Measurements from ENCODE around the gene GATB. TPM values are rescaled to one million over a fixed set of nuclear protein-coding genes. Genes with fewer than 3 reads are reported as not detected.
"Not testable (repeated sequence)": the region's sequence is repeated elsewhere in the genome, so short reads cannot be mapped to it uniquely, and the experiment has no call there.

Gene GATB
- total RNA-seq, 2 experiments from 2014 or later: 13.1 to 14.0 TPM

- H3K36me3 Mint-ChIP-seq (ENCODE audit: low read depth): peaks cover 8% of the 10 kb centered on the region
- peaks cover 4% of the 10 kb centered on the region for H3K4me1 Mint-ChIP-seq
- ChIA-PET POLR2A (interaction anchor here (1.4 kb wide), 1 partner anchor 18 kb away, joined by 3 read pairs; the partner anchor contains the start of gene GATB), CTCF (no interaction called here)
- no peaks in the 10 kb centered on the region for H3K27me3 Mint-ChIP-seq
- no peak overlapping the region for H3K27ac Mint-ChIP-seq
- no peak overlapping the region for H3K4me3 Mint-ChIP-seq
- no peaks in the 10 kb centered on the region for H3K9me3 Mint-ChIP-seq
- DNase-seq: no peak
Measured at GRCh38 chr4:151743128-151743854, 17.5 kb downstream of the GATB start.

- Mint-ChIP-seq H3K27ac (no peak overlapping the region), H3K27me3 (no peaks in the 10 kb centered on the region), H3K4me3 (no peak overlapping the region), H3K4me1 (no peaks in the 10 kb centered on the region), H3K9me3 (peaks cover 24% of the 10 kb centered on the region), H3K36me3 (ENCODE audit: low read depth) (peaks cover 32% of the 10 kb centered on the region)
- POLR2A ChIA-PET: interaction anchor here (1.2 kb wide), 1 partner anchor 50 kb away, joined by 3 read pairs; no protein-coding TSS in a partner anchor
- no peak for DNase-seq
- CTCF ChIA-PET: no interaction called here
Measured at GRCh38 chr4:151738720-151739517, 21.9 kb downstream of the GATB start.

GRCh38 chr4:151736852-151737251, 24.0 kb downstream of the GATB start:
- POLR2A ChIA-PET, CTCF ChIA-PET: not testable (repeated sequence)
- H3K9me3 Mint-ChIP-seq: peaks cover 24% of the 10 kb centered on the region

GRCh38 chr4:151736361-151736760, 24.4 kb downstream of the GATB start:
- no peaks in the 10 kb centered on the region for H3K27me3 Mint-ChIP-seq
- ChIA-PET POLR2A (no interaction called here), CTCF (no interaction called here)
- no peaks in the 10 kb centered on the region for H3K4me1 Mint-ChIP-seq
- DNase-seq: no peak
- H3K4me3 Mint-ChIP-seq: no peak overlapping the region
- H3K27ac Mint-ChIP-seq: no peak overlapping the region
- H3K9me3 Mint-ChIP-seq: peaks cover 24% of the 10 kb centered on the region
- peaks cover 37% of the 10 kb centered on the region for H3K36me3 Mint-ChIP-seq (ENCODE audit: low read depth)

More at GRCh38 chr4:151736852-151737251, 24.0 kb downstream of the GATB start:
- not testable (repeated sequence) for H3K4me1 Mint-ChIP-seq, H3K27me3 Mint-ChIP-seq, H3K4me3 Mint-ChIP-seq, H3K27ac Mint-ChIP-seq, DNase-seq
- H3K36me3 Mint-ChIP-seq (ENCODE audit: low read depth): peaks cover 37% of the 10 kb centered on the region

- H3K27ac Mint-ChIP-seq, H3K4me3 Mint-ChIP-seq, H3K4me1 Mint-ChIP-seq, H3K27me3 Mint-ChIP-seq, CTCF ChIA-PET, POLR2A ChIA-PET, DNase-seq: not testable (repeated sequence)
- peaks cover 14% of the 10 kb centered on the region for H3K36me3 Mint-ChIP-seq (ENCODE audit: low read depth)
- H3K9me3 Mint-ChIP-seq: peaks cover 13% of the 10 kb centered on the region
Measured at GRCh38 chr4:151731670-151732069, 29.1 kb downstream of the GATB start.

- H3K36me3 Mint-ChIP-seq (ENCODE audit: low read depth): peaks cover 8% of the 10 kb centered on the region
- H3K9me3 Mint-ChIP-seq: no peaks in the 10 kb centered on the region
- H3K4me3 Mint-ChIP-seq: no peak overlapping the region
- no peak overlapping the region for H3K27ac Mint-ChIP-seq
- DNase-seq: no peak
- no peaks in the 10 kb centered on the region for H3K27me3 Mint-ChIP-seq
- peaks cover 2% of the 10 kb centered on the region for H3K4me1 Mint-ChIP-seq
- POLR2A ChIA-PET: no interaction called here
- CTCF ChIA-PET: interaction anchor here (0.7 kb wide), 1 partner anchor 1418 kb away, joined by 3 read pairs; no protein-coding TSS in a partner anchor
Measured at GRCh38 chr4:151729731-151730559, 30.9 kb downstream of the GATB start.

- no peaks in the 10 kb centered on the region for H3K9me3 Mint-ChIP-seq
- POLR2A ChIA-PET: no interaction called here
- no peak overlapping the region for H3K27ac Mint-ChIP-seq
- H3K4me1 Mint-ChIP-seq: peaks cover 4% of the 10 kb centered on the region
- peaks cover 5% of the 10 kb centered on the region for H3K36me3 Mint-ChIP-seq (ENCODE audit: low read depth)
- no peak overlapping the region for H3K4me3 Mint-ChIP-seq
- DNase-seq: no peak
- no peaks in the 10 kb centered on the region for H3K27me3 Mint-ChIP-seq
- CTCF ChIA-PET: no interaction called here
Measured at GRCh38 chr4:151728679-151729078, 32.1 kb downstream of the GATB start.

- ChIA-PET POLR2A (no interaction called here), CTCF (no interaction called here)
- Mint-ChIP-seq H3K4me3 (no peak overlapping the region), H3K27ac (no peak overlapping the region), H3K27me3 (no peaks in the 10 kb centered on the region), H3K36me3 (ENCODE audit: low read depth) (peaks cover 3% of the 10 kb centered on the region), H3K9me3 (no peaks in the 10 kb centered on the region), H3K4me1 (peaks cover 4% of the 10 kb centered on the region)
- no peak for DNase-seq
Measured at GRCh38 chr4:151728006-151728405, 32.8 kb downstream of the GATB start.

- ChIA-PET CTCF (no interaction called here), POLR2A (no interaction called here)
- H3K27ac Mint-ChIP-seq: no peak overlapping the region
Measured at GRCh38 chr4:151727365-151727764, 33.4 kb downstream of the GATB start.

GRCh38 chr4:151725087-151725486, 35.7 kb downstream of the GATB start:
- DNase-seq: no peak
- Mint-ChIP-seq H3K27ac (no peak overlapping the region), H3K36me3 (ENCODE audit: low read depth) (no peaks in the 10 kb centered on the region), H3K9me3 (no peaks in the 10 kb centered on the region), H3K4me1 (peaks cover 4% of the 10 kb centered on the region), H3K27me3 (no peaks in the 10 kb centered on the region), H3K4me3 (no peak overlapping the region)
- ChIA-PET CTCF (no interaction called here), POLR2A (no interaction called here)

More at GRCh38 chr4:151727365-151727764, 33.4 kb downstream of the GATB start:
- Mint-ChIP-seq H3K27me3 (no peaks in the 10 kb centered on the region), H3K36me3 (ENCODE audit: low read depth) (no peaks in the 10 kb centered on the region), H3K4me3 (no peak overlapping the region), H3K4me1 (peaks cover 4% of the 10 kb centered on the region), H3K9me3 (no peaks in the 10 kb centered on the region)
- no peak for DNase-seq

- Mint-ChIP-seq H3K36me3 (ENCODE audit: low read depth) (no peaks in the 10 kb centered on the region), H3K4me1 (peaks cover 2% of the 10 kb centered on the region), H3K4me3 (no peak overlapping the region), H3K27me3 (no peaks in the 10 kb centered on the region), H3K9me3 (no peaks in the 10 kb centered on the region), H3K27ac (no peak overlapping the region)
- ChIA-PET CTCF (no interaction called here), POLR2A (no interaction called here)
- DNase-seq: no peak
Measured at GRCh38 chr4:151721916-151722315, 38.9 kb downstream of the GATB start.

- POLR2A ChIA-PET: no interaction called here
- Mint-ChIP-seq H3K4me1 (peaks cover 2% of the 10 kb centered on the region), H3K9me3 (no peaks in the 10 kb centered on the region), H3K27me3 (no peaks in the 10 kb centered on the region), H3K36me3 (ENCODE audit: low read depth) (no peaks in the 10 kb centered on the region), H3K27ac (no peak overlapping the region), H3K4me3 (no peak overlapping the region)
- DNase-seq: no peak
- CTCF ChIA-PET: no interaction called here
Measured at GRCh38 chr4:151721466-151721865, 39.3 kb downstream of the GATB start.

- H3K4me1 Mint-ChIP-seq: peaks cover 2% of the 10 kb centered on the region
- ChIA-PET CTCF (no interaction called here), POLR2A (no interaction called here)
- no peak for DNase-seq
- H3K9me3 Mint-ChIP-seq: no peaks in the 10 kb centered on the region
- H3K4me3 Mint-ChIP-seq: no peak overlapping the region
- H3K36me3 Mint-ChIP-seq (ENCODE audit: low read depth): no peaks in the 10 kb centered on the region
- no peaks in the 10 kb centered on the region for H3K27me3 Mint-ChIP-seq
- no peak overlapping the region for H3K27ac Mint-ChIP-seq
Measured at GRCh38 chr4:151719956-151720334, 40.9 kb downstream of the GATB start.
